ENCODE data around the gene ADGRG1. TPM values are rescaled to one million over a fixed set of nuclear protein-coding genes. Genes with fewer than 3 reads are reported as not detected.

ADGRG1 gene
- total RNA-seq, 2 donors from 2014 or later, result 0.64 TPM

GRCh38 chr16:57658130-57658877 lies 29.9 kb downstream of the ADGRG1 start:
- H3K27me3 ChIP-seq (ENCODE audit: control insufficient read depth, insufficient read depth, low read length, poor library complexity, severe bottlenecking), result no peaks in the 10 kb centered on the region
- DNase-seq, result no peak
- no peaks in the 10 kb centered on the region for H3K4me1 ChIP-seq (ENCODE audit: control insufficient read depth, insufficient read depth, low read length)
- Mint-ChIP-seq H3K27ac (no peak overlapping the region), H3K27me3 (ENCODE audit: insufficient read depth) (peaks cover 3% of the 10 kb centered on the region), H3K36me3 (ENCODE audit: low read depth) (no peaks in the 10 kb centered on the region), H3K4me3 (no peak overlapping the region), H3K4me1 (peaks cover 3% of the 10 kb centered on the region), H3K9me3 (no peaks in the 10 kb centered on the region)
- no peak overlapping the region for H3K27ac ChIP-seq (ENCODE audit: low read depth, low read length)
- H3K36me3 ChIP-seq (ENCODE audit: control insufficient read depth, insufficient read depth, low read length), result no peaks in the 10 kb centered on the region
- TF ChIP-seq, protein P1, sequence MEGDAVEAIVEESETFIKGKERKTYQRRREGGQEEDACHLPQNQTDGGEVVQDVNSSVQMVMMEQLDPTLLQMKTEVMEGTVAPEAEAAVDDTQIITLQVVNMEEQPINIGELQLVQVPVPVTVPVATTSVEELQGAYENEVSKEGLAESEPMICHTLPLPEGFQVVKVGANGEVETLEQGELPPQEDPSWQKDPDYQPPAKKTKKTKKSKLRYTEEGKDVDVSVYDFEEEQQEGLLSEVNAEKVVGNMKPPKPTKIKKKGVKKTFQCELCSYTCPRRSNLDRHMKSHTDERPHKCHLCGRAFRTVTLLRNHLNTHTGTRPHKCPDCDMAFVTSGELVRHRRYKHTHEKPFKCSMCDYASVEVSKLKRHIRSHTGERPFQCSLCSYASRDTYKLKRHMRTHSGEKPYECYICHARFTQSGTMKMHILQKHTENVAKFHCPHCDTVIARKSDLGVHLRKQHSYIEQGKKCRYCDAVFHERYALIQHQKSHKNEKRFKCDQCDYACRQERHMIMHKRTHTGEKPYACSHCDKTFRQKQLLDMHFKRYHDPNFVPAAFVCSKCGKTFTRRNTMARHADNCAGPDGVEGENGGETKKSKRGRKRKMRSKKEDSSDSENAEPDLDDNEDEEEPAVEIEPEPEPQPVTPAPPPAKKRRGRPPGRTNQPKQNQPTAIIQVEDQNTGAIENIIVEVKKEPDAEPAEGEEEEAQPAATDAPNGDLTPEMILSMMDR (conservative IDR thresholded peaks at IDR 0.05), result no peak
- H3K9me3 ChIP-seq (ENCODE audit: control insufficient read depth, low read length), result no peaks in the 10 kb centered on the region
- 87 to 97% methylated on average over 8 to 10 of the region's 10 CpGs for WGBS, 2 experiments (ENCODE audit: insufficient coverage in 1 of 2, insufficient read length in 1 of 2)
- H3K9ac ChIP-seq (ENCODE audit: extremely low read depth, low read length, poor library complexity, severe bottlenecking), result no peak overlapping the region
- H3K4me3 ChIP-seq (ENCODE audit: low read length), result no peak overlapping the region

- TF ChIP-seq, protein P1 (conservative IDR thresholded peaks at IDR 0.05), result no peak
- H3K27me3 Mint-ChIP-seq (ENCODE audit: insufficient read depth), result peaks cover 3% of the 10 kb centered on the region
- H3K36me3 Mint-ChIP-seq (ENCODE audit: low read depth), result no peaks in the 10 kb centered on the region
- no peak overlapping the region for H3K4me3 Mint-ChIP-seq
- Histone ChIP-seq H3K27me3 (ENCODE audit: control insufficient read depth, insufficient read depth, low read length, poor library complexity, severe bottlenecking) (no peaks in the 10 kb centered on the region), H3K36me3 (ENCODE audit: control insufficient read depth, insufficient read depth, low read length) (no peaks in the 10 kb centered on the region), H3K9me3 (ENCODE audit: control insufficient read depth, low read length) (no peaks in the 10 kb centered on the region), H3K4me1 (ENCODE audit: control insufficient read depth, insufficient read depth, low read length) (no peaks in the 10 kb centered on the region), H3K27ac (ENCODE audit: low read depth, low read length) (no peak overlapping the region), H3K4me3 (ENCODE audit: low read length) (no peak overlapping the region), H3K9ac (ENCODE audit: extremely low read depth, low read length, poor library complexity, severe bottlenecking) (no peak overlapping the region)
- no peak overlapping the region for H3K27ac Mint-ChIP-seq
- DNase-seq, result no peak
- peaks cover 3% of the 10 kb centered on the region for H3K4me1 Mint-ChIP-seq
- 87 to 91% methylated on average over 14 to 18 of the region's 19 CpGs for WGBS, 2 experiments (ENCODE audit: insufficient coverage in 1 of 2, insufficient read length in 1 of 2)
- H3K9me3 Mint-ChIP-seq, result no peaks in the 10 kb centered on the region
Measured at GRCh38 chr16:57658878-57659674, 30.6 kb downstream of the ADGRG1 start.

DNA sequence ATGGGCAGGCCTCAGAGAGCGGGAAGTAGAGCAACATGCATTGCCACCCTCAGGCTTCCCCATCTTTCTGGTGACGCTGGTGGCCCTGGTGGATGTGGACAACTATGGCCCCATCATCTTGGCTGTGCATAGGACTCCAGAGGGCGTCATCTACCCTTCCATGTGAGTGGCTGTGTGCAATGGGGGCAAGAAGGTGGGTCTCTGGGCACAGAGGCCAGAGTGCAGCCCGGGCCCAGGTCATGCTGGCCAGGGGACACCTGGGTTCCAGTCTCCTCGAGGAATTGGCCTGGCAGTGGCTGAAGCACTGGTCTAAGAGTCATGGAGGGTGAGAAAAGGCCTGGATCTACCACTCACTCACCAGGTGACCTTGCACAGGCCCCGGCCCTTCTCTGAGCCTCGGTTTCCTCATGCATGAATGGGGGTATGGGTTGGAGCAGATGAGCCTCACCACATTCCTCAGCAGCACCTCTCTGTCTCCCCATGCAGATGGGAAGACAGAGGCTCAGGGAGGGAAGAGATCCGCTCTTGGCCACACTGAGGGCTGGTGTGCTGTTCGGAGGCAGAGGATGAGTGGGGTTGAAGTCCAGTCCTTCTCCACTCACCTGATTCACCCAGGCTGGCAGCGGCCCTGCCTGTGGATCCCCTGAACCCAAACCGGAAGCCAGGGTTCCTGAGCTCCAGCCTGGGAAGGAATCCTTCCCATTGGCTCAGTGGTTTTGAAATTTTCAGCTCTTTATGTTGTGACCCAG lies 32.5 kb downstream of the ADGRG1 start:
- Histone ChIP-seq H3K27ac (ENCODE audit: low read depth, low read length) (no peak overlapping the region), H3K36me3 (ENCODE audit: control insufficient read depth, insufficient read depth, low read length) (no peaks in the 10 kb centered on the region), H3K9ac (ENCODE audit: extremely low read depth, low read length, poor library complexity, severe bottlenecking) (no peak overlapping the region), H3K27me3 (ENCODE audit: control insufficient read depth, insufficient read depth, low read length, poor library complexity, severe bottlenecking) (no peaks in the 10 kb centered on the region), H3K9me3 (ENCODE audit: control insufficient read depth, low read length) (no peaks in the 10 kb centered on the region), H3K4me3 (ENCODE audit: low read length) (no peak overlapping the region), H3K4me1 (ENCODE audit: control insufficient read depth, insufficient read depth, low read length) (no peaks in the 10 kb centered on the region)
- Mint-ChIP-seq H3K27ac (no peak overlapping the region), H3K4me3 (no peak overlapping the region), H3K36me3 (ENCODE audit: low read depth) (no peaks in the 10 kb centered on the region), H3K27me3 (ENCODE audit: insufficient read depth) (no peaks in the 10 kb centered on the region), H3K4me1 (peaks cover 3% of the 10 kb centered on the region), H3K9me3 (no peaks in the 10 kb centered on the region)
- 90 to 91% methylated on average over 4 to 11 of the region's 11 CpGs for WGBS, 2 experiments (ENCODE audit: insufficient coverage in 1 of 2, insufficient read length in 1 of 2)
- DNase-seq, result no peak
- TF ChIP-seq, protein P1 (conservative IDR thresholded peaks at IDR 0.05), result no peak

Data from endodermal cell (in vitro differentiated cells).